GM10266 (cell line): Measurements from ENCODE around the gene FUBP3.

ENCODE experiments used
- DNase-seq: peaks from one replicate; pipeline ENCODE4 v3.0.0; 2012; ENCODE audit errors: extremely low spot score
- TF ChIP-seq, protein P1 (sequence below): IDR thresholded peaks from 2 replicates; pipeline ENCODE4 v1.5.1; 2012; ENCODE audit warnings: mild to moderate bottlenecking, low read depth; ENCODE audit not compliant: control insufficient read depth, insufficient read depth; ENCODE audit errors: missing control alignments

Gene FUBP3

DNA sequence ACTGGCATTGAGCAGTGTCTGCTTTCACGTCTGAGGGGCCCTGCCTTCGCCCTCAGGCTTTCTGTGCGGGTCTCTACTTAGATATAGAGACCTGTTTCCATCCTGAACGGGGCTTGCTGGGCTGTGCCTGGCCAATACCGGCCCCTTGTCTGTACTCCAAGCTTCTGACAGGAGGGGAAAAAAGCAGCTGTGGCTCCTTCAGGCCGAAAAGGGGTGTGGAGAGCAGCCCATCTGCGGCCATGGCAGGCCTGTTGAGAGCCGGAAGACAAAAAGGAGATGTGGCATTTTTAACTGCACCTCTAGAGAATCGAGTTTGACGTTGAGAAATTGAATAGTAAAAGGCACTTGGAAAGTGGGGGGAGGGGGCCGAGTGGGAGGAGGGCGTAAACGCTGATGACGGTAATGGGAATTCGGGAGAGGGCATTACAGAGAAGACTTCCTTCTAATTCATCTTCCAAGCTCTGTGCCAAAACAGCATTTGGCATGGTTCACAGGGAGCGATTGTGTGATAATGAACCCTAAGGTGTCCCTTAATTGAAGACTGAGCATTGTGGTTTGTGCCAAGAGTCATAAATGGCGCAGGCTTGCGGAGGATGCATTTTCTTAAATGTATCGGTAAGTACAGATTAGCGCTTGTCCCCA, 59.9 kb downstream of the FUBP3 start:
- TF ChIP-seq, protein P1, sequence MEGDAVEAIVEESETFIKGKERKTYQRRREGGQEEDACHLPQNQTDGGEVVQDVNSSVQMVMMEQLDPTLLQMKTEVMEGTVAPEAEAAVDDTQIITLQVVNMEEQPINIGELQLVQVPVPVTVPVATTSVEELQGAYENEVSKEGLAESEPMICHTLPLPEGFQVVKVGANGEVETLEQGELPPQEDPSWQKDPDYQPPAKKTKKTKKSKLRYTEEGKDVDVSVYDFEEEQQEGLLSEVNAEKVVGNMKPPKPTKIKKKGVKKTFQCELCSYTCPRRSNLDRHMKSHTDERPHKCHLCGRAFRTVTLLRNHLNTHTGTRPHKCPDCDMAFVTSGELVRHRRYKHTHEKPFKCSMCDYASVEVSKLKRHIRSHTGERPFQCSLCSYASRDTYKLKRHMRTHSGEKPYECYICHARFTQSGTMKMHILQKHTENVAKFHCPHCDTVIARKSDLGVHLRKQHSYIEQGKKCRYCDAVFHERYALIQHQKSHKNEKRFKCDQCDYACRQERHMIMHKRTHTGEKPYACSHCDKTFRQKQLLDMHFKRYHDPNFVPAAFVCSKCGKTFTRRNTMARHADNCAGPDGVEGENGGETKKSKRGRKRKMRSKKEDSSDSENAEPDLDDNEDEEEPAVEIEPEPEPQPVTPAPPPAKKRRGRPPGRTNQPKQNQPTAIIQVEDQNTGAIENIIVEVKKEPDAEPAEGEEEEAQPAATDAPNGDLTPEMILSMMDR, result no peak
- DNase-seq, result no peak

DNA sequence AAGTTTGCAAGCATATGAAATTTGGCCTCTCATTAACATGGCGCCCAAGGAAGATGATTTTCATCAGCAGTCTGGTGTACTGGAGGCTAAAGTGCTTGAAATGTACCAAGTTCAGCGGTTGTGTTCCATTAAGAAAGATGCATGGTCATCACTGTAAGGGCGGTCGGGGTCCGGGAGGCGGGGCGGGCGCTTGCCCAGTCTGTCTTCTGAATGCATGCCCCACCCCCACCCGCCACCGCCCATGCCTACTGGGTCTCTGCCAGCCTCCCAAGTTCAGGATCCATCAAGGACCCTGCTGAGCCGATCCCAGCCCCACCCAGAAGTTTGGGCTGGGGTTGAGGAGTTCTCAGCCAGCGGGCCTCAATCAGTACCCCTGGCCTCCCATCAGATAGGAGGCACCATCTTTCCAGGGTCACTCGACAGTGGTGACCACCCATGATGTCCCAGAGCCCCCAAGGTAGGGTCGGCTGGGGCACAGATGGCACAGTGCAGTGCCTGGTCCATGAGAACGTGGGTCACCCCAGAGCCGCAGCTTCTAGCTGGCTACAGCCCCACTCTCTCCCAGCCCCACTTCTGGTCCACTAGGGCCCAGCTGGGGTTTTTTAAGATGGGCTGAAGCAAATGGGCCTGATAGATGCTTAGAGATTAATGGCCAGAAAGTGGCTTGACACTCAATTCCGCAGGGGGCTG, 60.6 kb downstream of the FUBP3 start:
- DNase-seq, result no peak
- TF ChIP-seq, protein P1, result no peak

DNA sequence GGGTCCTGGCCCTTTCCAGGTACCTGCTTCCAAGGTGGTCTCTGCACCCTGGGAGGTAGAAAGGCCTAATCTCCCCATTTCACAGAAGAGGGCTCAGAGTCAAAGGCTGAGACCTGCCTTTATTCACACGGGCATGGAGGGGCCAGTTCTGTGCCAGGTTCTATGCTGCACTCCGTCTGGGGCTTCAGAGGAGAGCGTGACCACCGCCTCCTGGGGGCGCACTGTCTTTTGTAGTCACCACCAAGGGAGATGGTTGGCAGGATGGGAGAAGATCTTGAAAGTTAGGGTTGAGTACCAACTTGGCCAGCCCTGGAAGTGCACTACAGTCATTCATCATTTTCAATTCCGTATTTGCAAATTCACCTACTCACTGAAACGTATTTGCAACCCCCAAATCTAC, 61.3 kb downstream of the FUBP3 start:
- TF ChIP-seq, protein P1, result no peak
- no peak for DNase-seq

DNA sequence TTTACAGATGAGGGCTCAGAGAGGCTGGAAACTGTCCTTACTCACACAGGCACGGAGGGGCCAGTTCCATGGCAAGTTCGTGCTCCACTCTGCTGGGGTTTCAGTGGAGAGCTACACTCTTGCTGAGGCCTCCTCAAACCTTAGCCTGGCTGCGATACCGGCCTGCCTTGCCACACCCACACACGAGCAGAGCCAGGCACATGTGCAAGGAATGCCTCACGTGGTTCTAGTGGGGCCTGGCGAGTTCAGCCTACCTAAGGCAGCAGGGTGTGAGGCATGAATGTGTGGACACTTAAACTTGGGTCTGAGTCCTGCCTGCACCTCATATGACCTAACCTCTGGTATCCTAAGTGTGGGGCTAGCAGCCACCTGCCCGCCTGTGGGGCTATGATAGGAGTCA, 63.5 kb downstream of the FUBP3 start:
- TF ChIP-seq, protein P1, result no peak
- no peak for DNase-seq

DNA sequence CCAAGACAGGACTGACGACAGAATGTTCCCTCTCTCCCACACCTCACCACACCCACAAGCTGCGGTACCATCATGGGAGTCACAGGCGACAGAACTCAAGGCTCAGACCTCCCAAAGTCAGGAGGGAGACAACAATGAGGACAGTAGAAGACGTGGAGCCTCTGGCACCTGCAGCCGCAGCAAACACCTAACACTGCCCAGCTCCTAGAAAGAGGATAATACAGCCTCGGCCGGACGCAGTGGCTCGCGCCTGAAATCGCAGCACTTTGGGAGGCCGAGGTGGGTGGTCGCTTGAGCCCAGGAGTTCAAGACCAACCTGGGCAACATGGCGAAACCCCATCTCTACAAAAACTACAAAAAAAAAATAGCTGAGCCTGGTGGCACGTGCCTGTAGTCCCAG, 71.8 kb downstream of the FUBP3 start:
- TF ChIP-seq, protein P1, result no peak
- no peak for DNase-seq

DNA sequence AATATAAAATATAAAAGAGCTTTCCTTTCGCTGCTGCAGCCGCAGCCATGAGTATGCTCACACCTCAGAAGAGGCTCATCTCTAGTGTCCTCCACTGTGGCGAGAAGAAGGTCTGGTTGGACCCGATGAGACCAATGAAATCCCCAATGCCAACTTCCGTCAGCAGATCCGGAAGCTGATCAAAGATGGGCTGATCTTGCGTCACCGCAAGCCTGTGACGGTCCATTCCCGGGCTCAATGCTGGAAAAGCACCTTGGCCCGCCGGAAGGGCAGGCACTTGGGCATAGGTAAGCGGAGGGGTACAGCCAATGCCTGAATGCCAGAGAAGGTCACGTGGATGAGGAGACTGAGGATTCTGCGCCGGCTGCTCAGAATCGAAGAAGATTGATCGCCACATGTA, 72.4 kb downstream of the FUBP3 start:
- TF ChIP-seq, protein P1, result no peak
- DNase-seq, result no peak

DNA sequence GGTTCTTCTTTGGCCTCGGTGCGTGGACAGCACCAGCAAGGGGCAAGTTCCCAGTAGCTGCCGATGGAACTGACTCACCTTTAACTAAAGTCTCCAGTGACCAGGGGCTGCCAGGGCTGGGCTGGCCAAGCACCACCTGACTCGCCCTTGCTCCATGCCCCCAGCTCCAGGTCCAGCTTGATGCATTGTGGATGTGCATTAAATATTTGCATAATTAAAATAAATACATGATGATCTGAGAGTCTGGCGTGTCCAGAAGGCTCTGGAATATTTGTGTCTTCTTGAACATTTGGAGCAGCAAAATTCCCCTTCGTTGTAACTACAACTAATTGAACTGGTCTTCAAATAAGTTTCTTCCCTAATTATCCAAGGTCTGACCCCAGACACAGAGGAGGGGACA, 75.5 kb downstream of the FUBP3 start:
- TF ChIP-seq, protein P1, result no peak
- no peak for DNase-seq
